RPMI7951 (cell line): Measurements from ENCODE around the gene ZNF804B. TPM values are rescaled to one million over a fixed set of nuclear protein-coding genes. Genes with fewer than 3 reads are reported as not detected.

Experiments used
- DNase-seq: peaks from one replicate; pipeline ENCODE4 v3.0.0-alpha.2; 2012; ENCODE audit warnings: low read depth
- total RNA-seq: library from RNA; depleted of rRNA; stranded (reverse); fragments of >200 nt; shearing (Covaris generic); gene quantifications from 2 replicates; pipeline ENCODE4 v1.2.3, GENCODE V29; 2014

Gene ZNF804B
- total RNA-seq, 1 experiment from 2014 or later: not detected

GRCh38 chr7:88835147-88835728, 75.7 kb downstream of the ZNF804B start:
- DNase-seq: no peak

DNA sequence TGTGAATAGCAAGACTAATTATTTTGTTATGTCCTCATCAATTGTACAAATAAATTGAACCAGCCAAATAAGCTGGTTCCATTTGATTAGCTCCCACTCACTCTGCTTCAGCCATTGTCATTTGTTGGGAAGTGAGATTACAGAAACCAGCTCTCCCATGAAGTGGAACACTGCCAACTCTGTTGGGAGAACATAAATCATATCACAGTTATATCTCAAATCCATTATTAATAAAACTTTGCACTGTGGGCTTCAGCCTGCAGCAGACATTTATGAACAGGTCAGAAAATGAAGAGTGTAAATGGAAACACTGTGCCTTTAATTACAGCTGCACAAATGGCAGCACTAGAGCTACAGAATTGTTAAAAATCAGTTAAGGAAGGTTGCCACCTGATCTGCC, 82.7 kb downstream of the ZNF804B start:
- DNase-seq: no peak

- no peak for DNase-seq
These were observed 85.6 kb downstream of the ZNF804B start for GRCh38 chr7:88845091-88845490.

- no peak for DNase-seq
These were observed 91.7 kb downstream of the ZNF804B start for GRCh38 chr7:88851220-88851619.

- no peak for DNase-seq
These were observed 99.8 kb downstream of the ZNF804B start for GRCh38 chr7:88859288-88859687.

DNA sequence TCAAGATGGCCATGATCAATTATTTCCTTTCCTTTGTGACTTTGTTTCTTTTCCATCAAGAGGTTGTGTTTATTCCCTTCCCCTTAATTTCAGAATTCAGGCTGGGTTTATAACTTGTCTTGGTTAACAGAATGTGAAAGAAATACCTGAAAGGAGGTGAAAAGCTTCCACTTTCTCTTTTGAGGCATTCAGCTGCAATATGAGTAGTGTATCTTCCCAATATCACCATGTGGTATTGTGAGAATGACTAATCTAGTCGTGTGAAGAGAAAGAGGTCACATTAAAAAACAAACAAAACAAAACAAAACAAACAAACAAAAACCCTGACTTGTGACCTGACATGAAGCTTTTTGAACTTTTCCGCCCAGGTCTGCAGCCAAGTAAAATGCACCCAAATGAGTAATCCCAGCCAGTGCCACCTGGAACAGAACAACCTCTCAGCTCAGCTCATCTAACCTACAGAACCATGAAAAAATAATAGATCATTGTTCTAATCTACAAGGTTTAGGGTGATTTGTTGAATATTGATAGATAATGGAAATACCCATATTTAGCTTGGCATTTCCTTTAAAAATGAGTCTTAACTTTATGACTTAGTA, 106.9 kb downstream of the ZNF804B start:
- no peak for DNase-seq

DNA sequence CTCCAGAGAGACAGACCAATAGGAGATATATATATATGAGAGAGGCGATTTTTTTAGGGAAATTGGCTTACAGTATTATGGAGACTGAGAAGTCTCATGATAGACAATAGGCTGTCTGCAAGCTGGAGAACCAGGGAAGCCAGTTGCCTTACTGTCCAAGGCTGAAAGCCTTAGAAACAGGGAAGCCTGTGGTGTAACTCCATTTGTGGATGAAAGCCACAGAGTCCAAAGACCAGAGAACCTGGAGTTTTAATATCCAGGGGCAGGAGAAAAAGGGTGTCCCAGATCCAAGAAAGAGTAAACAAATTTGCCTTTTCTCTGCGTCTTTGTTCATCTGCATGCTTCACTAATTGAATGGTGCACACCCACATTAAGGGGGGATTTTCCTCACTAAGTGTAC, 107.7 kb downstream of the ZNF804B start:
- no peak for DNase-seq

DNA sequence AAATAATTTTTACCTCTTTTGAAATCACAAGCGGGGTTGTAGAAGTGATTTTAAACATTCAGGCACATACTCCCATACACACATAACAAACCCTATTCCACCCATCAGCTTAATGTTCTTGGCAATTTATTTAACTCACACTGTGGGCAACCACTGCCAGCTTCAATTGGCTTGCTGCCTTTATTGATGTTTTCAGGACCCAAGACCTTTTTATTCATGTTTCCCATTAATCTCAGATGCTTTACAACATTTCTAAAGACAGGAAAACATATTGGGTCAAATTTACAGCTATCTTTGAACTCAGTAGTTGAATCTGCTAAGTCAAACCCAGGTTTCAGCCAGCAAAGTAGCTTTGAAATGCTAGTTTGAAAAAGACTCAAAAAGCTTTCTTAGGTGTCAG, 109.0 kb downstream of the ZNF804B start:
- no peak for DNase-seq

DNA sequence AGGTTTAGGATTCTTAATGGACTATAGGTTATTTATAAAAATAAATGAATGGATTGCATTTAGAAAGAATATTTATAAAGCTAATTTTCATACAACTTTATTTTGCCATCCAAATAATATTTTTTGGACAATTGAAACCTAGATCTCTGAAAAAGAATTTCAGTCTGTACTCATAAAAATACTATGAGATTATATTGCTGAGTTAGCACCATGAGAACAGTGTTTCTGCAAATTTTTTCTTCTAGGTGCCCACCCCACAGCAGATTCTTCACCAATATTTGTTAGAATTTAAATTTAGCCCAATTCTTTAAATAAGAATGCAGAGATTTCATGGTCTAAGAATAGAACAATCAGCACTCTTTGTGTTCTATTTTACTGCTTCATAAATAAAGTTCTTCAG, 121.6 kb downstream of the ZNF804B start:
- DNase-seq: no peak

- DNase-seq: no peak
These were observed 125.6 kb downstream of the ZNF804B start for GRCh38 chr7:88885131-88885530.

DNA sequence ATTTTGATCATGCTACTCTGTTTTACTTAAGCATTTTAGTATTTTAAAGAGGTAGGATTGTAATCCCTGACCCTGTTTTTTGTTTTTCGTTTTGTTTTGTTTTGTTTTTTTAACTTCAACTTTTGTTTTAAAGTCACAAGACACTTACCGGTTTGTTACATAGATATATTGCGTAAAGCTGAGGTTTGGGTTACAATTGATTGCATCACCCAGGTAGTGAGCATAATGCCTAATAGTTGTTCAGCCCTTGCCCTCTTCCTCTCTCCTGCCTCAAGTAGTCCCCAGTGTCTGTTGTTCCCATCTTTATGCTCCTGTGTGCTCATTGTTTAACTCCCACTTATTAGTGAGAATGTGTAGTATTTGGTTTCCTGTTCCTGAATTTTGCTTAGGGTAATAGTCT, 129.2 kb downstream of the ZNF804B start:
- no peak for DNase-seq

DNA sequence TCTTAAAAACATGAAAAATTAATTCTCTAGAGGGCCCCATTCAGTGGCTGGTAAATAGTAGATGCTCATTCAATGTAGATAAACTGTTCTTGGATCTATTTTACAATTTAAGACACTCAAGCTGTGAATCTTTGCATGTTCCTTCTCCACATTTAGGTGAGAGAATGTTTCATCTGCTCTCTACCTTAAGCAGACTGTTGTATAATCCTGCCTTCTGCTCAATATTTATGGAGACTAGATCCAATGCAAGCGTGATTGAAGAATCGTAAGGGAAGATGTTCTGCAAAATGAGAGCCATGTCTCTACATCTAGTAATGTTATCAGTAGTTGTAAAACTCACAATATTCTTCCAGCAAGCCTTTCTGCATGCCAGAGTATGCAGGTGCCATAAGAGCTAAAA, 151.0 kb downstream of the ZNF804B start:
- DNase-seq: no peak

DNA sequence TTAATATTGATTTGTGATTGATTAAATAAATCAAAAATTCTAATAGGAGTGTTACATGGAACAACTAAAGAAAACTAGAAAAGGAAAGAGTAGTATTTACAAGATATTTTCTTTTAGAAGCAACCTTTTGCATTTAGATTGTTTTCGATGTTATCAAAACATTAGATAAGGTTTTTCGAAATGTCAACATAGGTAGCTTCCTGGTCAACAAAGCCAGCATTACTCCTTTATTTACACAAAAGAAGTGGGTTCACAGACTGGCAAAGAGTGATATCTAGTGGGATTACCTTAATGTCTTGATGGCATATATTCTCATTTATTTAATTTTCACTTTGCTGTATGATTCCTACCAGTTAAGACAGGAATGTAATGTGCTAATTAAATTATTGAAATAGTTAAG, 153.4 kb downstream of the ZNF804B start:
- DNase-seq: no peak

DNA sequence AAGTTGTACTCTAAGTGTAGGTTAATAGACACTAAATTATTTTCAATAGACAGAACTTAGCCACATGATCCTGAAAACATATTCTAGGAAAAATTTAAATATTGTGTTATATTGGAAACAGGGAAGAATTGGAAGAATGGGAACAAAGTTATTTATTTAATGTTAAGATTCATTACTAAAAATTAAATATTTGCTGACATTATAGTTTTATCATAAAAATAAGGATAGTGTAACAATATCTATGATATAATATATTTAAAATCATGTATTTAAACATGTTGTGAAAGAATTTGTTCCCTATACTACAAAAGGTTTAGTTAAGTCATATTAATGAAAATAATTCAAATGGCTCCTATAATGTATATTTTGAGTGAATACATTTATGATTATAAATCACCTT, 156.1 kb downstream of the ZNF804B start:
- no peak for DNase-seq

DNA sequence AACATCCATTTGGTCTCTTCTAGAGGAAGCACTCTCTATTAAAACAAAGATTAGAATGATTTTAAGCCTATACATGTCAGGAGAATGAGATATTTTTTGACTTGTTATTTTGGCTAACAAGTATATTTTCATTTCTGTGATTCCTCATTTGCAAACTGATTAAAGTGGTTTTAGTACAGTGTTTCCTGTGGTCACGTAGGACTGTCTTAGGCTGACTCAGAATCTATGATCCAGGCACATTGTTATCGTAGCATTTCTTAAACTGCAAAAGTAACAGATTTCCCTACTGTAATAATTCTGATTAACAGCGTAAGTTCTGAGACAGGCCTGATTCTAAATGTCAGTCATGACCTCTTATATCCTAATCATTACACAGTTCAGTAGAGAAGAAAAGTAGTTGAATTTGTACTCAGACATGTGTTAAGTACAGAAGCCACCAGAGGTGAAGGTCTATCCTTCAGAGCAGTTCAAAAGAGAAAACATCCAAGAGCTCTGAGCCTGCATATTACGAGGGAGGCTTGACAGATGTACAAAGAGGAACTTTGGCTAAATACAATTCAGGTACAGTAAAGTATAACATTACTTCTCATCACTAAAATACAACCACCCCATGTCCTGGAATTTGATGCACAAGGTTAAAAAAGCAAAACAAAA, 160.1 kb downstream of the ZNF804B start:
- no peak for DNase-seq

DNA sequence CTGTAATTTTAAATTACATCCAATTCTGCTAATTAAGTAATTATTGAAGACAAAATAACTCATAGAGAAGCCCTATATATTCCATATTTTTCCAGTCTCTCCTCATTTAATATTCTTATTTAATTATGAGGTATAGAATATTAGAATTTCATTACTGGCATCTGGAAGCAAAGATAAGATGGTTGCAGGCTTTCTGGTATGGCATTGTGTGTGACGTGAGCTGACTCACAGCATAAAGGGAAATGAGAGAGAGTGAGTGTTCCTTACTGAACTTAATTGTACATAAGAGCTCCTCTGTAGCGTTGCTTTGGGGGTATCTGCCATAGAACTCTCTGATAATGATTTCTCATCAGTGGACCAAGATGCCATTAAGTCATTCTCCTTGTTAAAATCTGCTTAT, 163.4 kb downstream of the ZNF804B start:
- DNase-seq: no peak

DNA sequence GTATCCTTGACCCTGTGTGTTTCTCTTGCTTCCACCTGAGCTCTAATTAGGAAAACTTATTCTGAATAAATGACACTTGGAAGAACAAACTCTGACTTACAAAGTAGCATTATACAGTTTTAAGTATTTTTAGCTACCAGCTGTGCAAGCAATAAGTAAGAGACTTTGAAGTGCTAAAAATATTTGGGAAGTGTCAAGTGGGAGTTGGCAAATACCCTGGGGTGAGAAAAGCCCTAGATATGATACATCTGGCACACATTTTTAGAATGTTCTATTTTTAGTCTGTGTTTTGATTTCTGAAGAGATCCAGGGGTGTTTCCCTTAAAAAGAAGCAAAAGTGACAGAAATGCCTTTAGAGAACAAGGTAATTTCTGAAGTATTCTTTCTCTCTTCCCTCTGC, 168.8 kb downstream of the ZNF804B start:
- no peak for DNase-seq

GRCh38 chr7:88929719-88930118, 170.2 kb downstream of the ZNF804B start:
- DNase-seq: no peak

- no peak for DNase-seq
These were observed 173.8 kb downstream of the ZNF804B start for GRCh38 chr7:88933285-88933684.

DNA sequence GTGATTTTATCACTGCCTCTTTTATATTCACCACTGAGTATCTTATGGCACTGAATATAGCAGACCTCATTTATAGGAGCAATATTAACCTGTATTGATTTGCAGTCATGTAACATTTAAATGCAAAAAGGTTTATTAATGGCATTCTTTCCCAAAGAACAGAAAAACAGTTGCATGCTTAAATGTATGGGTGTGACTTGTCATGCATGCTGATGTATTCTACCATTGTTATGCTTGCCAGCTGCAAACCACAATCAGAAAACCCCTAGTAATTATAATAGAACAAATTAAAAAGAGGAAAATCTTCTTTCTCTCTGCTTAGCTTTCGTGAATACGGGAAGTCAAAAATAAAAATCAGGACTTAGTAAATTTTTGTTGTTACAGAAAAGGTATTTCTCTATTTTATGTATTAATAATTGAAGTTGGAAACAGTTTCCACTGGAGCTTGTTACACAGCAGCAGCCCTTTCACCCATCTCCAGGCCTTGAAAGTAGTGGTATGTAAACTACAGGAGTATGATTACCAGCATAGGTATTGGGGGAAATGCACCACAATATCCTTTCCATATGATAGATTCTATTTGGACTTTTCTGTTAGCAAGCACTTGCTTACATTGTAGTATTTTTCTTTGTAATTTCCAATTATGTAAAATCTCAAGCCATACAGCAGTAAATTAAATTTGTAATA, 183.5 kb downstream of the ZNF804B start:
- no peak for DNase-seq

GRCh38 chr7:88951826-88952225, 192.3 kb downstream of the ZNF804B start:
- DNase-seq: no peak

GRCh38 chr7:88964418-88964817, 204.9 kb downstream of the ZNF804B start:
- DNase-seq: no peak

DNA sequence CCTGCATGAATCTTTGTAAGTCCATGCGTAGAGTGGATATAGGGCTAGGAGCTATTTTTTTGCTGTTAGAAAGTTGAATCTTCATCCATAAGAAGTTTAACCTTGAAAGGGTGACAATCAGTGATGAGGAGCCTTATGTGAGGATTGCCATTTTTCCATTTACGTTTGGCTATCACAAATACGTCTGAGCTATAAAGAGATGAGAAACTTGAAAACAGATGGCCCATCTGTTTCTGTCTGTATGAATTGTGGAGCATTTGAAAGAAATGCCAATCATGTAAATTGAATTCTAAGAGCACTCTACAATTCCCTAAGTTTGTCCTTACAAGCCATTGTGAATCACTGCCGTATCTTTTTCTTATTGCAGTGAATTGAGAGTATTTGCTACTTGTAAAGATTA, 205.9 kb downstream of the ZNF804B start:
- DNase-seq: no peak
